Brain microvascular endothelial cell (primary cell): ENCODE measurements around the gene ASIC2.

Experiments
- DNase-seq: peaks from one replicate; pipeline ENCODE4 v3.0.0-alpha.2; 2020
- H3K27ac ChIP-seq: fragments of 250-450 bp; sonication (Bioruptor Pico); 2 replicates; pipeline ENCODE4 v1.5.1; 2020; ENCODE audit warnings: mild to moderate bottlenecking, moderate library complexity
- H3K27me3 ChIP-seq: fragments of 250-450 bp; sonication (Bioruptor Pico); replicated peaks from 2 replicates; pipeline ENCODE4 v1.5.1; 2020; ENCODE audit warnings: mild to moderate bottlenecking
- H3K36me3 ChIP-seq: fragments of 250-450 bp; sonication (Bioruptor Pico); replicated peaks from 2 replicates; pipeline ENCODE4 v1.5.1; 2020; ENCODE audit warnings: mild to moderate bottlenecking
- H3K4me3 ChIP-seq: 2 replicates; pipeline ENCODE4 v1.5.1; 2011; ENCODE audit warnings: low read depth, mild to moderate bottlenecking, control low read depth, low read length, moderate library complexity
- CTCF ChIP-seq: IDR thresholded peaks from 2 replicates; pipeline ENCODE4 v1.5.1; 2011; ENCODE audit warnings: low read depth, mild to moderate bottlenecking, moderate library complexity, low read length, control low read depth, inconsistent platforms; ENCODE audit errors: missing control alignments
- in situ Hi-C: cut with HindIII; loops from 2 replicates; pipeline ENCODE4 v1.10.0; 2017; ENCODE audit warnings: low sequenced_read_pairs, low pct_ligation_motif_present

Gene ASIC2

DNA sequence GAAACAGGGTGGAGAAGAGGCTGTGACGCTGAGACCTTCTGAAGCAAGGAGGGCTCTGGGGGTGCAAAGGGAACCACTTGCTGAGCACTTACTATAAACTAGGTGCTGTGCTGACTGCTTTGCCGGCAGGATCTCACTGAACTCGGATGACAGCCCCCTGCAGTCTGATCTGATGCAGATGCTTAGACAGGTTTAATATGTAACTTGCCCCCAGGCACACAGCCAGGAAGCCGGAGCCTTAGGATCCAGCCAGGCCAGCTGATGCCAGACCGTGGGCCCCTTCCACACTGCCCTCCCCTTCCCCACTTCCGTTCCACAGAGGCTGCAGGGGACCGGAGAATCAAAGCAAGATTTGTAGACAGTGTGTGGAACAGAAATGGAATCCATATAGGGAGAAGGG, 278.3 kb downstream of the ASIC2 start:
- no peak overlapping the region for H3K4me3 ChIP-seq
- in situ Hi-C loops: no loop called here

GRCh38 chr17:33013596-33014375, 279.3 kb downstream of the ASIC2 start:
- no peak for DNase-seq
- Histone ChIP-seq H3K27me3 (no peaks in the 10 kb centered on the region), H3K27ac (no peak overlapping the region), H3K4me3 (no peak overlapping the region), H3K36me3 (no peaks in the 10 kb centered on the region)
- TF ChIP-seq CTCF: no peak
- in situ Hi-C loops: no loop called here

More for the DNA sequence above, 278.3 kb downstream of the ASIC2 start:
- Histone ChIP-seq H3K36me3 (no peaks in the 10 kb centered on the region), H3K27me3 (no peaks in the 10 kb centered on the region), H3K27ac (no peak overlapping the region)
- TF ChIP-seq CTCF: no peak
- no peak for DNase-seq

- Histone ChIP-seq H3K4me3 (no peak overlapping the region), H3K27ac (peak overlapping the region; percentile 24), H3K36me3 (no peaks in the 10 kb centered on the region), H3K27me3 (no peaks in the 10 kb centered on the region)
- in situ Hi-C loops: no loop called here
- DNase-seq: peak; percentile 96
- no peak for TF ChIP-seq CTCF
Observed at GRCh38 chr17:33012522-33013033, 280.5 kb downstream of the ASIC2 start.

DNA sequence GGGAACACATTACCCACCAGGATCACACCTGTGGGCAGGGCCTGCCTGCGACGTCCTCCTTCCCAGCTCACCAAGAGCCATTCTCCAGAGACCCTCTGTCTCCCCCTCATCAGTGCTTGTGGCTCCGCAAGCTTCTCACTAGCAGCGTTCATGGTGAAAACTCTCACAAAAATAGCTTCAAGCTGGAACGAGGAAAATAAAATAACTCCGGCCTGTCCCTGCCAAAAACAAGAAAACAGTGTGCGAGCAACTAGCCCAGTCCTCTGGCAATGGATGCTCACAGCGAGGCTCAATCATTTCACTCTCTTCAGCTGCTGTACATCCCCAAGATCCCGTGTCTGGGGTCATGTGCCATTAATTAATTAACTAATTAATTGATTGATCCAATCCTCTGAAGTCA, 283.5 kb downstream of the ASIC2 start:
- Histone ChIP-seq H3K27ac (no peak overlapping the region), H3K27me3 (no peaks in the 10 kb centered on the region), H3K4me3 (no peak overlapping the region), H3K36me3 (no peaks in the 10 kb centered on the region)
- in situ Hi-C loops: no loop called here
- no peak for DNase-seq
- no peak for TF ChIP-seq CTCF

- Histone ChIP-seq H3K4me3 (no peak overlapping the region), H3K27me3 (no peaks in the 10 kb centered on the region), H3K27ac (no peak overlapping the region), H3K36me3 (no peaks in the 10 kb centered on the region)
- no peak for DNase-seq
- in situ Hi-C loops: no loop called here
- TF ChIP-seq CTCF: no peak
Observed at GRCh38 chr17:33007186-33007585, 285.9 kb downstream of the ASIC2 start.
